ENCODE data around the gene KLC4.
"Not testable (repeated sequence)": the region's sequence is repeated elsewhere in the genome, so short reads cannot be mapped to it uniquely, and the experiment has no call there.

Gene KLC4

GRCh38 chr6:43093436-43094289 lies 34.2 kb downstream of the KLC4 start:
- no peak for DNase-seq (ENCODE audit: low read depth in 2 of 2)

GRCh38 chr6:43095939-43096338 lies 36.5 kb downstream of the KLC4 start:
- no peak for DNase-seq (ENCODE audit: low read depth in 2 of 2)

DNA sequence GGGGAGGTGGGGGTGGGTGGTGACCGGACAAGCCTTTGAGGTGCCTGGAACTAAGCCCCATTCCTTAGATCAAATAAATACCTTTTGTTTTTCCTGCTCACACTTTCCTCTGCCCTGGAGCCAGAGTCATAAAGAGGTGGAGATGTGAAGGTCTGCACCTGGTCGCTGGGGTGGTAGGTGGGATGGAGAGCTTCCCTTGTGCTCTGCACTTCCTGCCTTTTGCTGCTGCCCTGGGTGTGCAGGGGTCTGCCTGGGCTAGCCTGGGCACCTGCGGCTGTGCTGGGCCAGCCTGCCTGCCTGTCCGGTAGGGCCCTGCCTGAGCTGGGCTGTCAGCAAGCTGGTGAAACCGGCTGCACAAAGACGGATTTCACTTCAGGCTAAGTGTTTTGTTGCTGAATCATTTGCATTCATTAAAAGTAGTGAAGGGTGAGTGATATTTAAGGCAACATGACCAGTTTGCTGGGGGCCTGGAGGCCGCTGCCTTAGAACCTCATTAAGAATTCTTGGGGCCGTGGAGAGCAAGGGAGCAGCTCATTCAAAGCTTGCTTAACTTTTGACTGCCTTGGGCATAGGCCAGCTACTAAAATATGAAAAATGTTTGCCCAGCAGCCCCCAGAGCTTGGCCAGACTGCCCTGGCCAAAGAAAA lies 37.1 kb downstream of the KLC4 start:
- DNase-seq (ENCODE audit: low read depth in 2 of 2): no peak

DNA sequence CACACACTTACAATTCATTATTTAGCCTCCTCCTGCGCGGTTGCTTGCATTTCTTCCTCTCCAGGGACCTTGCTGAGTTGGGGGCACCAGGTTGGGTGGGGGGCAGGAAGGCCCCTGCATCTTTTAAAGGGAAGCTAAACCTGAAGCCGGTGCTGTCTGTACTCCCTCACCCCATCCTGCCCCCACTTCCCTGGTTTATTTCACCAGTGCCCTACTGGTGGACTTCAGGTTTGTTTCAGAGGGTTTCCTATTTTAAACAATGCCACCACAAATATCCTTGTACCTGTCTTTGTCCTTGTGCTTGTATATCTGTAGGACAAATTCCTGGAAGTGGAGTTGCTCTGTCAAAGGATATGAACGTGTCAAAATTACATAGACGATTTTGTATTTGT lies 37.7 kb downstream of the KLC4 start:
- DNase-seq (ENCODE audit: low read depth in 2 of 2): no peak

DNA sequence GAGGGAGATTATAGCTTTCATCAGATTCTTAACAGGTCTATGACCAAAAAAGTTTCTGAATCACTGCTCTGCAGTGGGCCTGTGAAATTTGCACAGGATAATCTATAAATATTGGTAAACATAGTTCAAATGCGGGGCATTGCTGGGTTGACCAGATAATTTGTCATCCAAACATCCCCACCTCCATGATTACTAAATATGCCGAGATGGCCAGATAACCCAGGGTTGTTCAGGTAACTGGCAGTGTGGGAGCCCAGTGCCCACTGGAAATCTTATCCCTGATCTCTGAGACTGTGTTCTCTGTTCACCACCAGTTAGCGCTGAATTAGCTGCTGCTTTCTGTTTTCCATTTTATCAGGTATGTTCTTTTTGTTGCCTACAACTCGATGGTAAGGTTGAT lies 38.1 kb downstream of the KLC4 start:
- no peak for DNase-seq (ENCODE audit: low read depth in 2 of 2)

GRCh38 chr6:43101497-43101896 lies 42.1 kb downstream of the KLC4 start:
- DNase-seq (ENCODE audit: low read depth in 2 of 2): no peak

GRCh38 chr6:43103253-43103876 lies 43.9 kb downstream of the KLC4 start:
- DNase-seq (ENCODE audit: low read depth in 2 of 2): no peak

DNA sequence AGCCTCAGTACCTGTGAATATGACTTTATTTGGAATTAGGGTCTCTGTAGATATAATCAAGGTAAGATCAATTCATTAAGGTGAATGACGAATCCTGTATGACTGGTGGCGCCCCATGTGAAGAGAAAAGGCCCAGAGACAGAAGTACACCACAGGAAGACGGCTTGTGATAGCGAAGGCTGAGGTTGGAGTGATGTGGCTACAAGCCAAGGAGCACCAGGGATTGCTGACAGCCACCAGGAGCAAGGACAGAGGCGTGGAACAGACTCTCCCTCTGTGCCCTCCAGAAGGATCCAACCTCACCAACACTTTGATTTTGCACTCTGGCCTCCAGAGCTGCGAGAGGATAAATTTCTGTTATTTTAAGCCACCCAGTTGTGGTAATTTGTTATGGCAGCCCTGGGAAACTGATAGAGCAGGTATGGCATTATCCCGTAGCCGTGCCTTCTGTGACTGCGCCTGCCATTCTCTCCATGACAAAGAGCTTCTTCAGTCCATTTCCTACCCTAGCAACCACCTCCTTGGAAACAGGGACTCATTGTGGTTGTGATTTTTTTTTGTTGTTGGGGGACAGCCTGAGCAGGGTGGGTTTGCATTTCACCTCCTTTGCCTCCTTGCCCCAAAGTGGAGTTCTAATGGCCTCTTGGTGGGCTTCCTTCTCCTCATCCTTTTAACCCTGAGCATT lies 46.2 kb downstream of the KLC4 start:
- no peak for DNase-seq (ENCODE audit: low read depth in 2 of 2)

DNA sequence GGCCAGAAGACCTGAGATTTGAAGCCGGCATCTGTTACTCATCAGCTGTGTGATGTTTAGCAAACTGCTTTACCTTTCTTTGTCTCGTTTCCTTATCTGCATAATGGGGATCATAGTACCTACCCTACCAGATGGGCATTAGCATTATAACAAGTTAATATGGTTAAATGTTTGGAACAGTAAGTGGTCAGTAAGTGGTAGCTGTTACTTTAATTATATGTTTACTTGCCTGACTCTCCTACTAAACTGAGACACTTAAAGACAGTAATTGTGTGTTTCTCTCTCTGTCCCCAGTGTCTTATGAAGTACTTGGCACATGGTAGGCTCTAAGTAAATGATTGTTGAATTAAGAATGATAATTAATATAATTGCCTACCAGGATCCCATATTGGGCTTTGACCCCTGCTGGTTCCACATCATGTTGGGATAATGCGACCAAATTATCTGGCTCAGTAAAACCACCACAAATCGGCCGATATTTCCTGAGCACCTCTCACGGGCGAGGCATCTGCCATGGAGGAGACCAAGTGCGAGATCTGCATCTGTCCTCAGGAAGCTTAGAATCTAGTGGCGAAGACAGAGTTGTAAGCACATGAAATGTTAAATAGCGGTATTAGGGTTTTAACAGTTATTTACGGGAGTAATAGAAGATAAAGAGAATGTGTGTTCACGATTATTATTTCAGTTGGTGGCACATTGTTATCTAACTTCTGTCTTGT lies 48.1 kb downstream of the KLC4 start:
- DNase-seq (ENCODE audit: low read depth in 2 of 2): no peak

GRCh38 chr6:43113431-43114260 lies 54.2 kb downstream of the KLC4 start:
- DNase-seq (ENCODE audit: low read depth in 2 of 2): no peak

- DNase-seq (ENCODE audit: low read depth in 2 of 2): no peak
Observed at GRCh38 chr6:43115365-43115764, 55.9 kb downstream of the KLC4 start.

DNA sequence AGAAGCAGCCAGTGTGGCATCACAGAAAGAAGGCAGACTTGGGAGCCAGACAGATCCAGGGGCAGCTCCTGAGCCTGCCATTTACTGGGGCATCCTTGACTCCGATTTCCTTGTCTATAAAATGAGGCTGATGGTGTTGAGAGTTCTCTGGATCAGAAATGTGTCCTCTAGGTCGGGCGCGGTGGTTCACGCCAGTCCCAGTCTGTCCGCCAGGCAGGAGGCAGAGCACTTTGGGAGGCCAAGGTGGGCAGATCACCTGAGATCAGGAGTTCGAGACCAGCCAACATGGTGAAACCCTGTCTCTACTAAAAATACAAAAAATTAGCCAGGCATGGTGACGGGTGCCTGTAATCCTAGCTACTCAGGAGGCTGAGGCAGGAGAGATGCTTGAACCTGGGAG lies 58.0 kb downstream of the KLC4 start:
- DNase-seq (ENCODE audit: low read depth in 2 of 2): not testable (repeated sequence)

DNA sequence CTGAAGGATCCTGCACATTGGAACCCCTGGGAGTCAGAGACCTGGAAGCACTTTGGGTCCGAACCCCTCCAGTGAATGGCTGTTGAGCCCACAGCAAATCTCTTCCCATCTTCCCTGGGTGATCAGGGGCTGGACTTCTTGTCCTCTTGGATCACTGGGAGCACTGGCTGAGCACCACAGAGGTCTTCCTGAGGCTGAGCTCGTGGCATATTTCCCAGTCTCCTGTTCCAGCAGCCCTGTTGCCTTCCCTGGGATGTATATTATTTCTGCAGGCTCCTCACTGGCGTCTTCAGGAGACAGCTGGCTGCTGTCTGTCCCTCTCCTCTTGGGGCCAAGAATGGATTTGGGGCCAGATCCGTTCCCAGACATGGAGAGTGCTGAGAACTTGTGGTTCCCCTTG lies 60.1 kb downstream of the KLC4 start:
- DNase-seq (ENCODE audit: low read depth in 2 of 2): no peak

GRCh38 chr6:43120101-43120763 lies 60.8 kb downstream of the KLC4 start:
- no peak for DNase-seq (ENCODE audit: low read depth in 2 of 2)

GRCh38 chr6:43120944-43121913 lies 61.8 kb downstream of the KLC4 start:
- no peak for DNase-seq (ENCODE audit: low read depth in 2 of 2)

- DNase-seq (ENCODE audit: low read depth in 2 of 2): no peak
Observed at GRCh38 chr6:43122146-43122545, 62.7 kb downstream of the KLC4 start.

- no peak for DNase-seq (ENCODE audit: low read depth in 2 of 2)
Observed at GRCh38 chr6:43123461-43124314, 64.3 kb downstream of the KLC4 start.

DNA sequence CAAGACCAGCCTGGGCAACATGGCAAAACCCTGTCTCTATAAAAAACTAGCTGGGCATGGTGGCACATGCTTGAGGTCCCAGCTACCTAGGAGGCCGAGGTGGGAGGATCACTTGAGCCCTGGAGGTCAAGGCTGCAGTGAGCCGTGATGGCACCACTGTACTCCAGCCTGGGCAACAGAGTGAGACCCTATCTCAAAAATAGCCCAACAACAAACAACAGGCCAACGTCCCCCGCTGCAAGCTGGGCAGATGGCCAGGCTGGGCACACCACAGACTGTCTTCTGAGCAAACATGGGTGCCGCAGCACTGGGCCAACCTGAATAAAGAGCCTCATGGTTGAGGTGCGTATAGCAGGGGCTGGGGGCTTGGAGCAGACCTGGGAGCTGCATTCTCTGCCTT lies 65.0 kb downstream of the KLC4 start:
- no peak for DNase-seq (ENCODE audit: low read depth in 2 of 2)

Data from stimulated activated CD8-positive, alpha-beta memory T cell treated with anti-CD3 and anti-CD28 coated beads, Interleukin-2, amount 100 ng/mL, for 1 hour (primary cell).